GM12874 (cell line): ENCODE data around the gene DYNC1H1.

Source experiments
- TF ChIP-seq, protein P1 (sequence below): IDR thresholded peaks from 2 replicates; pipeline ENCODE4 v1.5.1; 2011; ENCODE audit warnings: low read depth, mild to moderate bottlenecking, control low read depth, low read length, moderate library complexity; ENCODE audit not compliant: insufficient read depth

Gene DYNC1H1

DNA sequence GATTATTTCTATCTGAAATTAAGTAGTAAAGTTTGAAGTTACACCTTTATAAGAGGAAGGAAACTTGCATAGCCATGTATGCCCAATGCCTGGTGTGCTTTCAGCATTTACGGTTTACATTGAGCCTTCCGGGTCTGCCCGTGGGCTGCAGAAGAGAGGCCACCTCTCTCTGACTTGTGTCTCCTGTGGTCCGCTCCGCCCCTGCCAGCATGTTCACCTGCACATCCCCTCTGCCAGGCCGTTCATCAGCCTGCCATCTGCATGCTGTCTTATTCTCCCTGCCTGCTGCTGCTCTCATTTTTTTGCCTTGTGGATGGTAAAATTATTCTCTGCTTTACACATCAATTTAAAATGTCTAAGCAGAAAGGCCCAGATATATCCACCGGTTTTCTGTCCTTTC lies 41.5 kb upstream of the DYNC1H1 start:
- TF ChIP-seq, protein P1, sequence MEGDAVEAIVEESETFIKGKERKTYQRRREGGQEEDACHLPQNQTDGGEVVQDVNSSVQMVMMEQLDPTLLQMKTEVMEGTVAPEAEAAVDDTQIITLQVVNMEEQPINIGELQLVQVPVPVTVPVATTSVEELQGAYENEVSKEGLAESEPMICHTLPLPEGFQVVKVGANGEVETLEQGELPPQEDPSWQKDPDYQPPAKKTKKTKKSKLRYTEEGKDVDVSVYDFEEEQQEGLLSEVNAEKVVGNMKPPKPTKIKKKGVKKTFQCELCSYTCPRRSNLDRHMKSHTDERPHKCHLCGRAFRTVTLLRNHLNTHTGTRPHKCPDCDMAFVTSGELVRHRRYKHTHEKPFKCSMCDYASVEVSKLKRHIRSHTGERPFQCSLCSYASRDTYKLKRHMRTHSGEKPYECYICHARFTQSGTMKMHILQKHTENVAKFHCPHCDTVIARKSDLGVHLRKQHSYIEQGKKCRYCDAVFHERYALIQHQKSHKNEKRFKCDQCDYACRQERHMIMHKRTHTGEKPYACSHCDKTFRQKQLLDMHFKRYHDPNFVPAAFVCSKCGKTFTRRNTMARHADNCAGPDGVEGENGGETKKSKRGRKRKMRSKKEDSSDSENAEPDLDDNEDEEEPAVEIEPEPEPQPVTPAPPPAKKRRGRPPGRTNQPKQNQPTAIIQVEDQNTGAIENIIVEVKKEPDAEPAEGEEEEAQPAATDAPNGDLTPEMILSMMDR, result no peak

DNA sequence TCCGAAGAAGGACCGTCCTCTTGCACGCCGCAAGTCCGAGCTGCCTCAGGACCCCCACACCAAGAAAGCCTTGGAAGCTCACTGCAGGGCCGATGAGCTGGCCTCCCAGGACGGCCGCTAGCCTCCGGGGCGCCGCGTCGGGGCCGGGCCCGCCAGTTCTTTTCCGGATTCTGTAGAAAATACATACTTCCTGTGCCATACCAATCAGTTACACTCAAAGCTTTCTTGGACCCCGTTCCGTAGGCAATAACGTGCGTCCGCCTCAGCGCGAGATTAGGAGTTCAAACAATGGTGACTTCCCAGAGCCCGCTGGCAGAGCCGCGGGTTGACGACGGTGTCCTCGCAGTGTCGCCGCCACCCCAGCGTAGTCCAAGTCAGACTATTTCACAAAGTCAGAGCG lies 39.2 kb upstream of the DYNC1H1 start:
- TF ChIP-seq, protein P1, result no peak

DNA sequence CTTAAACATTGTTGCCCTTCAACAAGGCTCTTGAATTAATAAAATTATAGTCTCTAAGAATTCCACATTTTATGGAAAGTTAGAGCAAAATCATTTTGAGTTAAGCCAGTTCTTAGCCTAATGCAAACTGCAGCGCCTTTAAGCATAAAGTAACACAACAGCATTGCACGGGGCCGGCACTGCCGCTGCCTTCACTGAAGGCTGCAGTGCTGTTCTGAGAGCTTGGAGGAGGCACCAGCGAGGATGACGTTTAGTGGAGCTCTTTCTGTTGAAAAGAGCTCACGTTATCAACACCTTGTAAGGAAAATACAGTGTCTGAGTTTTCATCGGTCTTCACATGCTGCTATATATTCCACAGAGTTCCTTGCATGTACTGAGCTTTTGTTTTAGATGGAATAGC lies 38.3 kb upstream of the DYNC1H1 start:
- TF ChIP-seq, protein P1, result no peak

DNA sequence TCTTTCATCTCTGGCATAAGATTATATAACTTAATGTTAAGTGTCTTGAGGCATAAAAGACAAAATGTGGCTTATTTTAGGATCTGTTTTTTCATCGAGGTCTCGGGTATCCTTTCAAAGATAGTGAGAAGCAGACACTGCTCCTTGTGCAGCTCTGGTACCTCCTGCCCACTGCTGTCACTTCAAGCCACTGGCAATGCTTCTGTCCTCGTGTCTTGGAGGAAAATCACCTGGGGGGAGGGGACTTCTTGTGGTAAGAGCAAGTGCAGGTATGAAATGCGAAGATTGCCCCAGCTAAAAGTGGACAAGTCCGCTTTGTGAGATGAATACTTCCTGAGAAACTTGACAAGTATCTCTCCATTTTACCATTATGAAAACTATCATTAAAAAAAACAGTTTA lies 37.8 kb upstream of the DYNC1H1 start:
- TF ChIP-seq, protein P1, result no peak

DNA sequence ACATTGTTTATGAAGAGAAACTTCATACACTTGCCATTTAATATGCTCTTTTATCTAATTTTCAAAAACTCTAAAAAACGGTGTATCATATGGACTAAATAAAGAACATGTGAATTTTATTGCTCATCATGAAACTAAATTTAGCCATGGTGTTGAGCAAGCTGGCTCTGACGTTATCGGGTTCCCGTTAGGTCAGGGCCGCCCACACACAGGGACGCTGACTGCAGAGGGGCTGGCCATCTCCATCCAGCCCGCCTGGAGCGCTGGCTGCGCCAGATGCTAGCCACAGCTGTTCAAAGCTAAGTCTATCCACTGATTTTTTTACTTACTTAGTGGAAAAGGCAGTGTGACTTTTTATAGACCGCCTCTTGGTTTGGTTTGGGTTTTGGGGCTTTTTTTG lies 36.5 kb upstream of the DYNC1H1 start:
- TF ChIP-seq, protein P1, result no peak

DNA sequence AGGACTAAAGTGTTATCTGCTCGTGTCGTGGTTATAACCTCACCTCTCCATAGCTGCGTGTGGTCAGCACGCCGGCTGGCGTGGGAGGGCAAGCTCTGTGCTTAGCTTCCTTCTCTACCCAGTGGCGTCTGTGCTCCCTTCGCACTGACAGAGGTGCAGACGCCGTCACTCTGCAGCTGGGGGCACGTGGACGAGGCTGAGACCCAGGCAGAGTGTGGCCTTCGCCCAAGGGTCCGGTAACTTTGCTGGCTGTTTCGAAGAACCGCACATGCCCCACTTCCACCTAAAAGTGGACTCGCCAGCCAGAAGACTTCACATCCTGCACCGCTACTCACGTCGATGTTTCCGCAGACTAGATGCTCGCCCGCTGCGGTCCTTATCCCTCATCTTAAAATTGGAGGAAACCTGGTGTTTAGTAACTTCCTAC lies 35.9 kb upstream of the DYNC1H1 start:
- TF ChIP-seq, protein P1, result no peak

DNA sequence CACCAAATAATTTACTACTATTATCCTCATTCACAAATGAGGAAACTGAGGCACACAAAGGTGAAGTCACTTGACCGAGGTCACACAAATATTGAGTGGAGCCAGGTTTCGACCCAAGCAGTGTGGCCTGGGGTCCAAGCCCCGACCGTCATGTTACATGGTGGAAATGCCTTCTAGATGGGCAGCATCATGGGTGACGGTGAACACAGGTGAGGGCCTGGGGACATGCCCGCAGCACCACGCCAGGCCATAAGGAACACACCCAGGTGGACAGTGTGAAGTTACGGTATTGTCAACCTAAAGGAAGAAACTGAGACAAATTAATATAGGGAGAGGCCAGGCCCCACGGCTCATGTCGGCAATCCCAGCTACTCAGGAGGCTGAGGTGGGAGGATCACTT lies 35.3 kb upstream of the DYNC1H1 start:
- TF ChIP-seq, protein P1, result no peak

DNA sequence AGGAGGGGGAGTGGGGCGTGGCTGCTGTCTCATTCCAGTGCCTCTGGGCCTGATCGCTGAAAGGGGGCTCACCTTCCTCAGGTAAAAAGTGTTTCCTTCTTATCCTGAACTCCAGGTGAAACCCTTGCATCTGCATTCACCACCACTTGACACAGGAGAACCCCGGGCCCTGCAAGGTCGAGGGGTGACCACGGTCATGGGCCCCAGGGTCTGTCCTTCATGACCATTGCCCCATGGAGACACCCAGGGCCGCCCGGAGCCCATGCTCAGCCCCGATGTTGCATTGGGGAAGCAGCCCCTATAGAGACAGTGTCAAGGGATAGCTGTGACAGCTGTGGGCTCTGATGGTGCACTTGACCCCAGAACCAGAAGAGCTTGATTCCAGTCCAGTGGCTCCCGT lies 34.4 kb upstream of the DYNC1H1 start:
- TF ChIP-seq, protein P1, result no peak
